G401.6 (cell line): ENCODE results near the gene SDR39U1.

Experiments used
- FAIRE-seq: peaks from 2 replicates; lab custom pipeline; 2012; peaks lifted over from hg19 to GRCh38; lab: Jason Lieb, UNC

SDR39U1 gene

DNA sequence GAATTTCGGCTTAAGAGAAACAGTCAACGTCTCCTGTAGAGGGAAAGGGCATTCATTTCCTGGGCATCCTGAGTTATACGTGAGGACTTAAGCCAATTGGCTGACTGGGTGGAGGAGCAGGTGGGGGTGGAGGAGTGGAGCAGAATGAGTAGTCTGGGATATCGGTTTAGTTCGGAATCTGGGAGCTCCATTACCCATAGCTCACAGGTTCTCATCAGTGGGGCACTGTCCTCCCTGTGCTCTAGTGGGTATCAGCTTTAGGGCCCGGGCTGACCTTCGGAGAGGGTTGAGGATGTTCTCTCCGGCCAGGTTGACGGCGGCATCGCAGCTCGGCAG is 704 bp downstream of the SDR39U1 start:
- no peak for FAIRE-seq

DNA sequence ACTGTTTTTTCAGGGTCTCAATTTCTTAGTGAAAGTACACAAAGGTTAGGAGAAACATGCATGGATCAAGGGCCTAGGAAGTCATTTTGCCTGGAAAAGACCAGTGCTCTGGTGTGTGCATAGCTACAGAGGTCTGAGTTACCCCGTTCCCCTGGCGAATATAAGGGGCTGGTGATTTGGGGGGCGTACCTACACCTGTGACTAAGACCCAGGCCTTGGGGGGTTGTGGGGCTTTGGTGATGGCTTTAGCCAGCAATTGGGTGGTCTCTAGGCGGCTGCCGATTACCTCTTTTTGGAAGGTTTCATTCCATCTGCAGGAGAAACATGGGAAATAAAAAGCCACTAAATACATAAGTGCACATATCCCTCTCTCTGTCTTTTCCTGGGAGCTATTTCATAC is 1.1 kb downstream of the SDR39U1 start:
- FAIRE-seq, result no peak

DNA sequence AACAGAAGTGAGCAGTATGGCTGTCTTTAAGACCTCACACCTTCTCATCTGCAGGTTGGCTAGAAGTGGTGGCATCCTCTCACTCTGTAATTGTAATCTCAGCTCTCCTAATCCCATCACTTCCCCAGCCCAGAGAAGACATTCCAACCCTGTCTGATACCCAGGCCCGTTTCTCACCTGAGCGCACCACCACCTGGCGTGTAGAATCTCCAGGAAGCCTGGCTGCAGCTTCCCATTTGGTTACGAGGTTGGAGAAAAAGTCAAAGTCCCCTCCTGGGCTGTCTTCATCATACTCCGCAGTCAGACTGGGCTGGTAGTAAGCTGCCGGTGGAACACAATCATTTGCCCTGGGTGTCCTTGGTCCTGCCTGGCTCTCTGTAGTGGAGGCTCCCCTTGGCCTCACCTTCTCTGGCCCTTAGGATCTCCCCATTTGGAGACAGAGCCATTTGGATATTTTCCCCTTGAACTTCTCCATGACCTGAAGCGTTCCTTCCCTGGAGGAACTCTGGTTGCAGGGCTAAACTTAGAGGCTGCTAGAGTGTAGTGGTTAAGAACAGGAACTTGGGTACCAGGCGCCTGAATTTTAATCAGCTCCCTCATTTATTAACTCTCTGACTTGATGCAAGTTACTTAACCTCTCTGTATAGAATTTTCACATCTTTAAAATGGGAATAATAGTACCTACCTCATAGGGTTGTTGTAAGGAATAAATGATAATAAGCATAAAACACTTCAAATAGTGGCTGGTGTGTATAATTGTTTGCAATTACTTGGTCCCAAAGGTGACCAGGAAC is 1.8 kb downstream of the SDR39U1 start:
- no peak for FAIRE-seq

DNA sequence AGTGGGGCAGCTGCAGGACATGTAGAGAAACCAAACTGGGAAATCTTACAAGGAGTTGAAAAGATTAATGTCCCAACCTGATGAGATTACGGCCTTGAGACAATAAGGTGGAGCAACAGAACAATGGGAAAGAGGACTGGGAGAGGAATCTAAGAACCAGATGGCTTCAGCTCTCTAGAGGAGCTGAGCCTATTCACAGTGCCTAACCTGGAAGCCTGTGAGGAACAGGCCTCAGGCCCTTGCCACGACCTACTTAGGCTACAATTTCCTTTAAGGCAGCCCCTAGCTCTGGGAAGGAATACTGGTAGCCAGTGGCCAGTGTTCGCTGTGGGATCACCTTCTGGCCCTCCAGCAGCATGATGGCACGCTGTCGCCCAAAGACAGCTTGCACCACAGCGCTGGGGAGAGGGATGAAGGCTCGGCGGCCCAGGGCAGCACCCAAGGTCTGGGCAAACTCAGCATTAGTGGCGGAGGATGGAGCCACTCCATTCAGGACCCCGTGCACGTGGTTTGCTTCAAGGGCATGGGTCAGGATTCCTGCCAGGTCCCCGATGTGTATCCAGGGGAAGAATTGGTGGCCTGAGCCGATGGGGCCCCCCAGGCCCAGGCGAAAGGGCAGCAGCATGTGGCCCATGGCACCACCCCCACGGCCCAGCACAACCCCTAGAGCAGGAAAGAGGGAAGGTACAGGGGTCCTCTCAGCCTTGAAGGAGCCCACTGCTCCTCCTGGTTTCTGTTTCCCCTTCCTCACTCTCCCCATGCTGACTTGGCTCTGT is 2.6 kb downstream of the SDR39U1 start:
- FAIRE-seq, result no peak

DNA sequence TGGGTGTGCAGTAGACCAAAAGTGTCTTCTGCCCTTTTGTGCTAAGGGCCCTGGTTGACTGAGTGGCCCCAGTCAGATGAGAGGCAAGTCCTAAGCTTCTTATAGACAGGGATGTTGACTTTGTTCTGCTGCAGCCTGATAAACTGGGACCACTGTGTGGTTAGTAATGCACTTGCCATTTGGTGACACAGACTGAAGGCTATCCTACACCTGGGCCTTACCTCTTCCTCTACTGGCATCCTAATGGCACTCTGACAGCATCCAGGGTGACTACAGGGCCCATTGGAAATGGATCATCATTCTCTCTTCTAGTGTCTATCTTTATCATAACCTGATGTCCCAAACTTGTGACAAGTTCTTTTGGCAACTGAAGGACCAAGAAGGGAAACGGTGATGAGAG is 3.3 kb downstream of the SDR39U1 start:
- FAIRE-seq, result no peak

DNA sequence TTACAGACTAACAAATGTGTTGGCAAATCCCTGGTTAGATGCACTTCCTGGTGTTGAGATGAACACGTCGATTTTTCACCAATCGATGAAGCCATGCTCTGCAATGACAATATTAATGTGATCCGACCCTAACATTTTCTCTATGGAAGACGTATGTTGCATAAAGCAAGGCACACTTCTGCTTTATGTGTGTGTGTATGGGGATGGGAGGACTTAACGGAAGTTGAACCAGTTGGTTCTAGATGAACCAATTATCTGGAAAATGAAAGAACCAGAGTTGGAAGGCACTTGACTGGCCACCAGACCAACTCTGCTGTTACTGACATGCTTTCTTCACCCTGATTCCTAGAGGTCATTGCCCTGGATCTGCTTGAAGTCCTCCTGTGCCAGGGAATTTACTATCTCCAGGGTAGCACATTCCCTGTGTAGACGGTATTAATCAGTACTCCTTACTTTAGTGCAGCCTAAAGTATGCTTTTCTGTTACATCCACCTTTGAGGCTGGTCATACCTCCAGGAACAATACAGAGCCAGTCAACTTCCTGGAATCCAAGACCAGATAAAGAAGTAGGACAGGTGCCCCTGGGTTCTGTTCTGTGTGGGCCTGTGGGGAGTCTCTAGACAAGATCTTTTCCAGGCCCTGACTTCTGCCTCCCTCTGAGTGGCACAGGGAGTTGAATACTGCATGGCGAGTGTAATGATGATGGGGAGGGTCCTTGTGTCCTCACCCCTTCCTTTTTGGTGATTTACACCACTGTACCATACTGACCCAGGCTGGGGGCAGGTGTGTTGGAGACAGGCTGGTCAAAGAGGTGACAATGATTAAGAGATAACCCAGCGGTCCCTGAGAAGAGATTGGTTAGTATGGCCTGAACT is 4.1 kb downstream of the SDR39U1 start:
- FAIRE-seq, result no peak

DNA sequence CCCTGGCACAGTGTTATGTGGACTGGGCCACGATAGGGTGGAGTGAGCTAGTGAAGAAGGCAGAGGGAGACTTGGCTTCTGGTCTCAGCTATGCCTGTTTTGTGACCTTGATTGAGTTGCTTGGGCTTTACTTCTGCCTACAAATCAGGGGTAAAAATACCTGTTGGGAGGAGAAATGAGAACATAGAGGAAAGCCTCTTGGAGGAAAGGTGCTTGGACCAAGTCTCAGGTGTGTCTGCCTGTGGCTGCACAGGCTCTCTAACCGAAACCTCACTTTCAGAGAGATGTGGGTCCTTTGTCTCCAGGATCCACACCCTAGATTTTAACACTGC is 4.9 kb downstream of the SDR39U1 start:
- FAIRE-seq, result no peak

DNA sequence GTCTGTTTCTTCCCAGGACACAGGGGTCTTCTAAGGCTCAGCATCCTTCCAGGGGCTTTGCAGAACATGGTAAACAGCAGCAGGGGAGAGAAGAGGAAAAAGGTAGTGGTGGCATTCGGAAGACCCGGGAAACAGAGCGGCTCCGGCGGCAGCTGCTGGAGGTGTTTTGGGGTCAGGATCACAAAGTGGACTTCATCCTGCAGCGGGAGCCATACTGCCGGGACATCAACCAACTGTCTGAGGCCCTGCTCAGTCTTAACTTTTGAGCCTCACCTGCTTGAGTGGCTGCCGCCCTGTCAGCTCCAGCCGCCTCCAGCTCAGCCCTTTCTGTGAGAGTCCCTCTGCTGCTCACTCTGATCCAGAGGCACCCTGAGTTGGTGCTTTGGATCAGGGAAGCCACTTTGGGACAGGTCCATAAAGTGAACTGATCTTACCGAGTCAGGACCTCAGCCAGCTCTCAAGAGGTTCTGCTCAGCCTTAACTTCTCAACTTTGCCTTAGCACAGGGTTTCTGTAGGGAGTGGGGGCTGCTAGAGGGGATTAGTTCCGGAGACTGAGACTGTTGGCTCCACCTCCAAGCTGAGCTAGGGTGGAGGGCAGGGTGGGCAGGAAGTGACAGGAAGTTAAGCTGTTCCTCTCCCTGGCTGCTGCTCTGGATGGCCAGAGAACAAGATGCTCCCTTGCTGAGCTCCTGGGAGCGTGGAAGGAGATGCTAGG is 5.4 kb downstream of the SDR39U1 start:
- FAIRE-seq, result no peak

DNA sequence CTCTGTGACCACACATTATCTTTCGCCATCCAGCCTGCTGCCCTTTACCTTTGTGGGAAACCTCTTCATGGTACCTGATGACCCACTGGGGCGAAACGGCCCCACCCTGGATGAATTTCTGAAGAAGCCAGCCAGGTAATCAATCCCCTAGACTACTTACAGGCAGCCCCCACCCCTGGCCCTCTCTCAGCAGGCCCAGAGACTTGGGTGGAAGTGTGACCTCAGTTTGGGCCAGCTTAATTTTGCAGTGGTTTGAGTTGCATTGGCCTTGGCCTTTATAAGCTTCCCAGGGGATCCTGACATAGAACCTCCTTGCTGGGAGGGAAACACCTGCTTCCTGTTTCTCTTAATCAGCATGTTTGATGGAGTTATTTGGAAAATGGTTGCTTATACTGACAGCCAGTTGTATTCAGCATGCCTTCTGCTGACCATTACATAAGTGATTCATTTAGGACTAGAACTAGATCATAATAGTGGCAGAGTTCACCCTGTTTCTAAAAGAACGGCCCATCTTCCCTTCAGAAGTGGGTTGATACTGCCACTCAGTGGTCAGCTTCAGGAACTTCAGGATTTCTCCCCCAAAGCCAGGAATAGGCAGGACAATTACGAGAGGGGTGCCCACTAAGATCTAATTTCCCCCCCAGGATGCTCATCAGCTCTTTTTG is 6.1 kb downstream of the SDR39U1 start:
- peak; percentile 67 for FAIRE-seq

DNA sequence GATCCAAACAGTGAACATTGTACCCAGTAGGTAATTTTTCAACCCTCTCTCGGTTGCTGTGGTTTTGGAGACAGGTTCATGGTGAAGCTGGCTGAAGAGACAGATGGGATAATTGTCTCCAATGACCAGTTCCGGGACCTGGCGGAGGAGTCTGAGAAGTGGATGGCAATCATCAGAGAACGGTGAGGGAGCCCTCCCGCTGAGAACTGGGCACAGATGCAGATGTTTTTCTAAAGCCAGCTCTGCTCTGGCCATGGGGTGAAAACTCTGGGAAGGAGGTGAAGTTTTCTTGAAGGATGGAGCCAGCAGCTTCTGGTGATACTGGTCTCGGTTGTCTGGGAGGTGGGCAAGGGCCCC is 6.6 kb downstream of the SDR39U1 start:
- no peak for FAIRE-seq

DNA sequence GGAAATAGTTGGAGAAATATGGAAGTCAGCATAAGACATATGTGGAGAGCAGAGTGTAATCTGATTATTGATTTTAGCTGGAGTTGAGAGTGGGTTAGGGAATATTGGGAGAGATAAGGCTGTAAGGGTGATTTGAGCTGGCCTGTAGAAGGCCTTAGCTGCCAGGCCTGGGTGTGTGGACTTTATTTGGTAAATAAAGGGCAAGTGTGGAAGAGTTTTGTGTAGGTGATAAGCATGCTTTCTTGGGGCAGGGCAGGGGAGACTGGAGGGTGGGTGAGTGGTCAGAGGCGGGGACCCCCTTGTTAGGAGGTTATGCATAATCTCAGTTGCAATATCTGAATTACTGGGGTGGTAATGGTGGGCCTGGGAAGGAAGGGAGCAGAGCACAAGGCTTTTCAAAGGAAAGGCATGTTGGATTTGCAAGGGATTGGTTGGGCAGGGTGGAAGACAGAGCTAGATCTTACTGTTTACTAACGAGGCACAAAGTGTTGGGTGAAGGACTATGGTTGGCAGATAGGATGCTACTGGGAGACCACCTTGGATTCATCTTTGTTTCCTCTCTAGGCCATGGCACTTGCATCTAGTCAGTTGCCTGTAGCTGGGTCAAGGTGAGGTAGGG is 7.3 kb downstream of the SDR39U1 start:
- no peak for FAIRE-seq

DNA sequence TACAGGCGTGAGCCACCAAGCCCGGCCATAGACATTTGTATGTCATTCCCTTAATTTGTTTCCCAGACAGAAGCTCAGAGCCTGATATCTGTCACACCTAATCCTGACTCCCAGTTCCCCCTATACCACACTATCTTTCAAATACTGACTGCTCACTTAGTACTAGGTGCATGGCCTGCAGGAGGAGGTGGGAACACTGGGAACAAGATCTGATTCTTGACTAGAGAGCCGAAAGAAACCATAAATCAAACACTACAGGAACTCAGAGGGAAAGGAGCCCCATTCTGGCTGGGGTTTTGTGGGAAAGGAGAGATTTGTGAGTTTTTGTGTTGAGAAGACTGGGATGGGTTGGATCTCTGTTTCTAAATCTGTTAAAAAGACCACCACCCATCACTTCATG is 7.9 kb downstream of the SDR39U1 start:
- FAIRE-seq, result no peak

DNA sequence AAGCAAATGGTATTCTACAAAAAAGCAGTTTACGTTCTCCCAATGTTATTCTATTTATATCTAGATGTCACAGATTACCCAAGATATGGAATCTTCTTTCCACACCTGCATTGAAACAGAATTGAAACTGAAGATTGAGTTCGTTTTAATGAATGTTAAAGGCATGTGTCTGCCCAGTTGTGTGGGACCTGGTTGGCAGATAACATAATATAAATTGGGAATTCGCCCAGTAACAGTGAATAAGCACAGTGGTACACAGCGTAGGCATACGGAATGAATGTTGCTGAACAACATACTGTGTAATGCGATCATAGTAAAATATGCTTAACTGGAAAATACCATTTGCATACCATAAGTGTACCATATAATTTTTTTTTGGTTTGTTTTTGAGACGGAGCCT is 8.5 kb downstream of the SDR39U1 start:
- FAIRE-seq, result no peak

DNA sequence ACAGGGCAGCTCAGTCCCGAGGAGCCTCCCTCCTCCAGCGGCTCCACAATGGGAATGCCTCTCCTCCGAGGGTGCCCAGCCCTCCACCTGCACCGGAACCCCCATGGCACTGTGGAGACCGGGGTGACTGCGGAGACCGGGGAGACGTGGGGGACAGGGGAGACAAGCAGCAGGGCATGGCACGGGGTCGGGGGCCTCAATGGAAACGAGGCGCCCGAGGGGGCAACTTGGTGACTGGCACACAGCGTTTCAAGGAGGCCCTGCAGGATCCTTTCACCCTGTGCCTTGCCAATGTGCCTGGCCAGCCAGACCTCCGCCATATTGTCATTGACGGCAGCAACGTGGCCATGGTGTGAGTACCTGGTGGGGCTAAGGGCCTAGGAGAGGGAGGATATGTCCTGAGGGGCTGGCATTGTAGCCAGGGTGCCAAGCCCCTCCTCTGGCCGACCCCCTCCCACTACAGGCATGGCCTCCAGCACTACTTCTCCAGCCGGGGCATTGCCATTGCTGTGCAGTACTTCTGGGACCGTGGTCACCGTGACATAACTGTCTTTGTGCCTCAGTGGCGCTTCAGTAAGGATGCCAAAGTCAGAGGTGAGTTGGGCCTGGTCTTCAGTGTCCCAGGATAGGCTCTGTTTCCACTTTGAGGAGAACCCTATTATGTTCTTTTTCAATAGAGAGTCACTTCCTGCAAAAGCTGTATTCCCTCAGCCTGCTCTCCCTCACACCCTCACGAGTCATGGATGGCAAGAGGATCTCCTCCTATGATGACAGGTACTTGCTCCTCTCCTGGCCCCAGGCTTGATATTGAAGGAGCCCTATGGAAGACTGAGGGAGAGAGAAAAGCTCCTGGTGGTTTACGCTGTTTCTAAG is 10.1 kb downstream of the SDR39U1 start:
- no peak for FAIRE-seq

DNA sequence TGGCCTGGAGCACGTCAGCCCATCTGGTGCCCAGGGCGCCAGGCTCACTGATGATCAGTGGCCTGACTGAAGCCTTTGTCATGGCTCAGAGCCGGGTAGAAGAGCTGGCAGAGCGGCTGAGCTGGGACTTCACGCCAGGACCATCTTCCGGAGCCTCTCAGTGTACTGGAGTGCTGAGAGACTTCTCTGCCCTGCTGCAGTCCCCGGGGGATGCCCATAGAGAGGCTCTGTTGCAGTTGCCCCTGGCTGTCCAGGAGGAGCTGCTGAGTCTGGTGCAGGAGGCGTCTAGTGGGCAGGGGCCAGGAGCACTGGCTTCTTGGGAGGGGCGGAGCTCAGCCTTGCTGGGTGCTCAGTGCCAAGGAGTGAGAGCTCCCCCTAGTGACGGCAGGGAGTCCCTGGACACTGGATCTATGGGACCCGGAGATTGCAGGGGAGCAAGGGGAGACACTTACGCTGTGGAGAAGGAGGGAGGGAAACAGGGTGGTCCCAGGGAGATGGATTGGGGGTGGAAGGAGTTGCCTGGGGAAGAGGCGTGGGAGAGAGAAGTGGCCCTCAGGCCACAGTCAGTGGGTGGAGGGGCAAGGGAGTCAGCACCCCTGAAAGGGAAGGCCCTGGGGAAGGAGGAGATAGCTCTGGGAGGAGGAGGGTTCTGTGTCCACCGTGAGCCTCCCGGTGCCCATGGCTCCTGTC is 10.9 kb downstream of the SDR39U1 start:
- FAIRE-seq, result peak; percentile 39

DNA sequence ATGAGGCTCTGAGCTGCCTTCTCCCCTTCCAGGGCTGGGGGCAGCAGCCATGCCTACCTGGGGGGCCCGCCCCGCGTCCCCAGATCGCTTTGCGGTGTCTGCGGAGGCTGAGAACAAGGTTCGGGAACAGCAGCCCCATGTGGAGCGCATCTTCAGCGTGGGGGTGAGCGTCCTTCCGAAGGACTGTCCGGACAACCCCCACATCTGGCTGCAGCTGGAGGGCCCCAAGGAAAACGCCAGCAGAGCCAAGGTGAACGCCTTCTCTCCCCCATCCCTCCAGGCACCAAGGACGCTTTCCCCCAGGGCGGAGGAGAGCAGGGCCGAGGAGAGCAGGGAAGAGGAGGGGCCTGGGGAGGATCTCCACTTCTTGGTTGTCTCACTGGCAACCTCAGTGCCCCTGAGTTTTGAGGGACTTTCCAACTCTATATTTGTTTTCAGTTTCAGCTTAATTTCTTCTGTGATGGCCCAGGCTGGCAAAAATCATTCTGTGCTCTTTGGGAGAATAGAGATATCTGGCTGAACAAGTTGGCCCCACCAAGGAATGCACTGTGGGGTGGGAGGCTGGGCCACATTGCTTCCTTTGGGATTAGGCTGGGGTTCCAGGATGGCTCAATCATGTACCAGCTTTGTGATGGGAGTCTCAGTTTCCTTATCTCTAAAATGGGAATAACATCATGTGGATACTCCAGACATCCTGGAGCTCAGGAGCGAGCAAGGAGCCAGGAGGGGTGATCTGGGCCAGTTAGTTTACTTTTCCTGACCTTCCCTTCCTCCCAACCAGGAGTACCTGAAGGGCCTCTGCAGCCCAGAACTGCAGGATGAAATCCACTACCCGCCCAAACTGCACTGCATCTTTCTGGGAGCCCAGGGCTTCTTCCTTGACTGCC is 11.7 kb downstream of the SDR39U1 start:
- no peak for FAIRE-seq

DNA sequence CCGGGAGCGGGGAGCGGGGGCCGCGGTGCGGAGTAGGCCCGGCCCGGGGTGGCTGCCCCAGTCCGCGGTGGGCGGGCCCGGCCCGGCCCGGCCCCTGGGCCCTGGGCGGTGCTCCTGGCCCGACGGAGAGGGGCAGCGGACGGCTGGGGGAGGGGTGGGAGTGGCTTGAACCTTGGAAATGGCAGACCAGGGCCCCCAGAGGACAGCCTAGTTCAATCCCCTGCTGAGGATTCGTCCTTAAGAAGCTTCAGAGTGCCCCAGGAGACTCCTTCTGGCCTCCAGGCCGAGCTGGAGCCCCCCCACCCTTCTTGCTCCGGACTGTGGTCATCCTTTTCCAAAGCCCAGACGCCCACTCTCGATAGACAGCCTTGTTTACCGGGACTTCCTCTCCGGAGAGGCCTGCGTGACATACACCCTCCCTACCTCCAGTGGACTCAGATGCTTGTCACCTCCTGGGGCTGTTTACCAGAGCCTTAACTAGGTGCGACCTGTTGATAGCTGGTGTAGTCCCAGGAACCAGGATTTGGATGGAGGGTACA is 12.4 kb downstream of the SDR39U1 start:
- no peak for FAIRE-seq

DNA sequence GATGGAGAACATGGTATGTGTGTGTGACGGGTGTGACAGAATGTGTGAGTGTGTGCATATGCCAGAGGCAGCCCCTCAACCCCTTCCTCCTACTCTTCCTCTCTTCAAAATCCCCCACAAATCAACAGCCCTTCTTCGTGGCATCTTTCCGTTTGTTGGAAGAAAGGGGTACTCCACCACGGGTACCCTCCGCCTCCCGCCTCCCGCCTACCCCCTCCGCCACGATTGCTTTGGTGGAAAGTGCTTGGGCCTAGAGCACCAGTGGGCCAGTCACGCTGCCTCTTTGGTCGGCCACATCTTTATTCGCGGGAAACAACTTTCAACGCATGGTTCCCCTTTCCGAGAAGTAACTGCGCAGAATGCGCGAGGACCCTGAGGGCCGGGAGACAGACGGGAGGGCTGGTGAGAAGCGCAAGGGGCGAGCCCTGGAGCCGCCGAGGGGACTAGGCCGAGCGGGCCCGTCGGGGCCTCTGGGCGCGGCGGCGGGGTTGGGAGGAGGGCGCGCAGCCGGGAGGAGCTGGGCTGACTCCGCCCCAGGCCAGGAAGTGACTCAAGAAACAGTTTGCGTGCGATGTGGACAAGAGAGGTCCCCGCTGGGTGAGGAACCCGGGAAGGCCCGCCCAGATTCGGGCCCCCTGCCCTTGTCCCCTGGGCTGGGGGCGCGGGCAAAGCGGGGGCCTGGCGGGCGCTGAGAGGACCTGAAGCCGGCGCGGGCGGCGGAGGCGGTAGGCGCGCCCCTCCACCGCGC is 13.0 kb downstream of the SDR39U1 start, which contains the start of the genes CBLN3 and KHNYN:
CBLN3 (minus strand) TSS at position 274 of the 748 bp plus-strand sequence. CDS start 614 bp downstream, outside the sequence.
KHNYN (plus strand) TSS at position 560 of the 748 bp plus-strand sequence. CDS start 777 bp downstream, outside the sequence.
- FAIRE-seq, result no peak
